Measurements from ENCODE around the gene KDM5C. TPM values are rescaled to one million over a fixed set of nuclear protein-coding genes. Genes with fewer than 3 reads are reported as not detected.
"Not testable (repeated sequence)": the region's sequence is repeated elsewhere in the genome, so short reads cannot be mapped to it uniquely, and the experiment has no call there.

The KDM5C gene
- total RNA-seq, 2 donors from 2014 or later: 115 to 130 TPM

- no peak overlapping the region for H3K27ac ChIP-seq
- peaks cover 5% of the 10 kb centered on the region for H3K36me3 ChIP-seq
- TF ChIP-seq CTCF (IDR thresholded peaks at IDR 0.05): no peak
- H3K4me3 ChIP-seq: no peak overlapping the region
- H3K9me3 ChIP-seq: no peaks in the 10 kb centered on the region
- no peaks in the 10 kb centered on the region for H3K27me3 ChIP-seq
- no peak overlapping the region for H3K9ac ChIP-seq (ENCODE audit: low read depth in 2 of 2, low read length in 2 of 2)
- no peak for DNase-seq
- intact Hi-C loops (cut with DNase I): no loop called here
- H3K4me1 ChIP-seq: no peaks in the 10 kb centered on the region
Measured at GRCh38 chrX:53188763-53189162, 36.2 kb downstream of the KDM5C start.

- H3K36me3 ChIP-seq: no peaks in the 10 kb centered on the region
- no peak overlapping the region for H3K9ac ChIP-seq (ENCODE audit: low read depth in 2 of 2, low read length in 2 of 2)
- H3K4me3 ChIP-seq: no peak overlapping the region
- DNase-seq: no peak
- no peaks in the 10 kb centered on the region for H3K27me3 ChIP-seq
- no peak for TF ChIP-seq CTCF (IDR thresholded peaks at IDR 0.05)
- no peak overlapping the region for H3K27ac ChIP-seq
- no peaks in the 10 kb centered on the region for H3K4me1 ChIP-seq
- intact Hi-C loops (cut with DNase I): no loop called here
- no peaks in the 10 kb centered on the region for H3K9me3 ChIP-seq
Measured at GRCh38 chrX:53186351-53186750, 38.7 kb downstream of the KDM5C start.

- Histone ChIP-seq H3K27ac (no peak overlapping the region), H3K9ac (ENCODE audit: low read depth in 2 of 2, low read length in 2 of 2) (no peak overlapping the region), H3K9me3 (no peaks in the 10 kb centered on the region), H3K4me1 (no peaks in the 10 kb centered on the region), H3K4me3 (no peak overlapping the region), H3K27me3 (no peaks in the 10 kb centered on the region), H3K36me3 (no peaks in the 10 kb centered on the region)
- no peak for DNase-seq
- TF ChIP-seq CTCF (IDR thresholded peaks at IDR 0.05): no peak
- intact Hi-C loops (cut with DNase I): no loop called here
Measured at GRCh38 chrX:53184836-53185235, 40.2 kb downstream of the KDM5C start.

GRCh38 chrX:53171356-53171755 lies 53.7 kb downstream of the KDM5C start:
- no peak for TF ChIP-seq CTCF (IDR thresholded peaks at IDR 0.05)

GRCh38 chrX:53166103-53166502 lies 58.9 kb downstream of the KDM5C start:
- intact Hi-C loops (cut with DNase I): no loop called here
- DNase-seq: no peak
- H3K9me3 ChIP-seq: no peaks in the 10 kb centered on the region

More at GRCh38 chrX:53171356-53171755, 53.7 kb downstream of the KDM5C start:
- H3K36me3 ChIP-seq: no peaks in the 10 kb centered on the region
- no peak overlapping the region for H3K27ac ChIP-seq
- no peak overlapping the region for H3K4me3 ChIP-seq
- no peaks in the 10 kb centered on the region for H3K9me3 ChIP-seq
- no peaks in the 10 kb centered on the region for H3K27me3 ChIP-seq
- intact Hi-C loops (cut with DNase I): no loop called here
- H3K4me1 ChIP-seq: no peaks in the 10 kb centered on the region
- no peak for DNase-seq
- H3K9ac ChIP-seq (ENCODE audit: low read depth in 2 of 2, low read length in 2 of 2): no peak overlapping the region

GRCh38 chrX:53164566-53164965 lies 60.4 kb downstream of the KDM5C start:
- H3K4me3 ChIP-seq; intact Hi-C loops (cut with DNase I); H3K36me3 ChIP-seq; H3K9ac ChIP-seq (ENCODE audit: low read depth in 2 of 2, low read length in 2 of 2); H3K4me1 ChIP-seq; DNase-seq; H3K27ac ChIP-seq; H3K27me3 ChIP-seq; H3K9me3 ChIP-seq: not testable (repeated sequence)

More at GRCh38 chrX:53166103-53166502, 58.9 kb downstream of the KDM5C start:
- no peak overlapping the region for H3K4me3 ChIP-seq
- no peak overlapping the region for H3K9ac ChIP-seq (ENCODE audit: low read depth in 2 of 2, low read length in 2 of 2)
- no peaks in the 10 kb centered on the region for H3K4me1 ChIP-seq
- no peak overlapping the region for H3K27ac ChIP-seq
- no peaks in the 10 kb centered on the region for H3K36me3 ChIP-seq
- TF ChIP-seq CTCF (IDR thresholded peaks at IDR 0.05): no peak
- no peaks in the 10 kb centered on the region for H3K27me3 ChIP-seq
